Measurements from ENCODE around the gene GRIK2.
A peak's percentile ranks its signal among the peaks of the same experiment; 100 is the strongest.
"Not testable (repeated sequence)": the region's sequence is repeated elsewhere in the genome, so short reads cannot be mapped to it uniquely, and the experiment has no call there.

Gene GRIK2

GRCh38 chr6:101393251-101393828 is at the start of gene GRIK2:
GRIK2 (plus strand) TSS chr6:101393708.
- TF ChIP-seq, protein P1, sequence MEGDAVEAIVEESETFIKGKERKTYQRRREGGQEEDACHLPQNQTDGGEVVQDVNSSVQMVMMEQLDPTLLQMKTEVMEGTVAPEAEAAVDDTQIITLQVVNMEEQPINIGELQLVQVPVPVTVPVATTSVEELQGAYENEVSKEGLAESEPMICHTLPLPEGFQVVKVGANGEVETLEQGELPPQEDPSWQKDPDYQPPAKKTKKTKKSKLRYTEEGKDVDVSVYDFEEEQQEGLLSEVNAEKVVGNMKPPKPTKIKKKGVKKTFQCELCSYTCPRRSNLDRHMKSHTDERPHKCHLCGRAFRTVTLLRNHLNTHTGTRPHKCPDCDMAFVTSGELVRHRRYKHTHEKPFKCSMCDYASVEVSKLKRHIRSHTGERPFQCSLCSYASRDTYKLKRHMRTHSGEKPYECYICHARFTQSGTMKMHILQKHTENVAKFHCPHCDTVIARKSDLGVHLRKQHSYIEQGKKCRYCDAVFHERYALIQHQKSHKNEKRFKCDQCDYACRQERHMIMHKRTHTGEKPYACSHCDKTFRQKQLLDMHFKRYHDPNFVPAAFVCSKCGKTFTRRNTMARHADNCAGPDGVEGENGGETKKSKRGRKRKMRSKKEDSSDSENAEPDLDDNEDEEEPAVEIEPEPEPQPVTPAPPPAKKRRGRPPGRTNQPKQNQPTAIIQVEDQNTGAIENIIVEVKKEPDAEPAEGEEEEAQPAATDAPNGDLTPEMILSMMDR (IDR thresholded peaks at IDR 0.05; ENCODE audit: low read length, missing control alignments) = peak; percentile 7
- peak; percentile 29 for DNase-seq (ENCODE audit: low read depth)
- peak within 1 kb of the TSS; percentile 60 for H3K4me3 ChIP-seq (replicated peaks; ENCODE audit: low read depth, low read length)

DNA sequence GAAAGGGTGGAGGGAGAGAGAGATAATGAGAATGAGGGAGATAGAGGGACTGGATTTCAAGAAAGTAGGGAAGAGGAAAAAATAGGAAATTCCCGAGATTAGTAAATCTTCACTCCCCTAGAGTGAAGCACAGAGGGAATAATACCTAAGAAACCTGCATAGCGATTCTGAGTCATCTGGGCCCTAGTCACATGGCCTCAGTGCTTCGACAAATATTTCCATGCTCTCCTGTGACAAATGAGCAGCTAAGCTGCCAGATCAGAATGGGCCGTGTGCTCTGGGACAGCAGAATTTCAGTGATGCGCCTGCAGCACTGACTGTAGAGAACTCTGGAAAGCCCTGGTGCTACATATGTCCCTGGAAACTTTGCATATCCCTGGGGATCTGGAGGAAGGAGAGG is 48.6 kb upstream of the GRIK2 start:
- DNase-seq (ENCODE audit: low read depth) = no peak
- no peak overlapping the region for H3K4me3 ChIP-seq (replicated peaks; ENCODE audit: low read depth, low read length)
- TF ChIP-seq, protein P1 (IDR thresholded peaks at IDR 0.05; ENCODE audit: low read length, missing control alignments) = no peak

- DNase-seq (ENCODE audit: low read depth) = no peak
- H3K4me3 ChIP-seq (replicated peaks; ENCODE audit: low read depth, low read length) = no peak overlapping the region
- TF ChIP-seq, protein P1 (IDR thresholded peaks at IDR 0.05; ENCODE audit: low read length, missing control alignments) = no peak
These were observed 44.7 kb upstream of the GRIK2 start for GRCh38 chr6:101348816-101349215.

DNA sequence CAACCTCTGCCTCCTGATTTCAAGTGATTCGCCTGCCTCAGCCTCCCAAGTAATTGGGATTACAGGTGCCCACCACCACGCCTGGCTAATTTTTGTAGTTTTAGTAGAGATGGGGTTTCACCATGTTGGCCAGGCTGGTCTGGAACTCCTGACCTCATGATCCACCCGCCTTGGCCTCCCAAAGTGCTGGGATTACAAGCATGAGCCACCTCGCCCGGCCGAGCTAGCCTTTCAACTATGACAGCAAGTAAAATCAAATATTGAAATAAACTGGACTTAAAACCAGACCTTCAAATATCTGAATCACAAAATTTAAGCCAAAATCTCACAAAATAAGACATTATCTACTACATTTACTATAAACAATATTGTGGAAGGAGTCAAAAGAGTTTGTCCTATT is 42.9 kb upstream of the GRIK2 start:
- H3K4me3 ChIP-seq (replicated peaks; ENCODE audit: low read depth, low read length); DNase-seq (ENCODE audit: low read depth): not testable (repeated sequence)

DNA sequence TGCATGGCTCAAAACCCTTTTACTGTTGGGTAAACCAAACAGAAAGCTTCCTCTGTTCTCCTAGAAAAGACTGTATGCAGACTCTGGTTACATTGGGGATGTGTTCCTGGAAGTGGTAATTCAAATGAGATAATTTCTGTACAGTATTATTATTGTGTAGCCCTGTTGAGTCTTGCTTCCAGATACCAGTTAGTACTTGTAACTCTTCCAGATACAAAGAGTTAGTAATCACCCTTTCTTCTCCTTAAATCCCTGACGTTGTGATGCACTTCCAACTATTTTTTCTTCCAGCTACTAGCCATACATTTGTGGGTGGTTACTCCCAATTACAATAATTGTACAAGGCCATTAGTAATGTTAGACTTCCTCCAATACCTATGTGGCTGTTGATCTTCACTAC is 42.3 kb upstream of the GRIK2 start:
- H3K4me3 ChIP-seq (replicated peaks; ENCODE audit: low read depth, low read length) = no peak overlapping the region
- TF ChIP-seq, protein P1 (IDR thresholded peaks at IDR 0.05; ENCODE audit: low read length, missing control alignments) = no peak
- no peak for DNase-seq (ENCODE audit: low read depth)

- no peak for DNase-seq (ENCODE audit: low read depth)
- TF ChIP-seq, protein P1 (IDR thresholded peaks at IDR 0.05; ENCODE audit: low read length, missing control alignments) = no peak
- no peak overlapping the region for H3K4me3 ChIP-seq (replicated peaks; ENCODE audit: low read depth, low read length)
These were observed 41.2 kb upstream of the GRIK2 start for GRCh38 chr6:101352316-101352715.

DNA sequence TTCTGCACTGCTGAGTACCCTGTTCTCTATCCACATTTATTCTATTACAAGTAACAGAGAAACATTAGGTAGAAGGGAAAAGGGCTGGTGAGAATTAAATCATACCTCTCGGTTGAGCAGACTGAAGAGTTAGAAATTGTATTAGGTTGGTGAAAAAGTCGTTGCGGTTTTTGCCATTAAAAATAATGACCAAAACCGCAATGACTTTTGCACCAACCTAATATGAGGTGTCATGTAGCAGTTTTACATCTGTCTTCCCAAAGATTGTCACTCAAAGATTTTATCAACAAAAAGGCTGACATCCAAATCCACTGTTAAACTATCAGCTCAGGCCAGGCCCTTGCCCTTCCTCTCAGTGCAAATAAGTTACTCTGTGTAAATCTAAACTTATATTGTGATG is 28.3 kb upstream of the GRIK2 start:
- no peak overlapping the region for H3K4me3 ChIP-seq (replicated peaks; ENCODE audit: low read depth, low read length)
- TF ChIP-seq, protein P1 (IDR thresholded peaks at IDR 0.05; ENCODE audit: low read length, missing control alignments) = no peak
- no peak for DNase-seq (ENCODE audit: low read depth)

All from fibroblast of pulmonary artery (primary cell).